SK-N-SH (cell line): ENCODE results near the gene ANKS1B. TPM values are rescaled to one million over a fixed set of nuclear protein-coding genes. Genes with fewer than 3 reads are reported as not detected.

Experiments used
- CTCF ChIA-PET: fragments of 300-600, 350-600 bp; formaldehyde crosslinking; extraction: SDS; loops from one replicate; lab custom pipeline; 2021; lab: Yijun Ruan, JAX
- POLR2A ChIA-PET: fragments of 350-600 bp; sonication (Branson Sonifier 250); formaldehyde crosslinking; extraction: SDS; loops from one replicate; lab custom pipeline; 2020; ENCODE audit warnings: antibody characterized with exemption, inconsistent platforms; lab: Yijun Ruan, JAX
- DNase-seq: peaks from one replicate; pipeline ENCODE4 v3.0.0; 2012
- H2AFZ ChIP-seq: fragments of 200-600 bp; sonication (generic); 2 replicates; pipeline ENCODE4 v1.8.1; 2016; ENCODE audit warnings: antibody characterized with exemption, mild to moderate bottlenecking, low read depth
- H3F3A ChIP-seq: fragments of 200-600 bp; sonication (generic); replicated peaks from 2 replicates; pipeline ENCODE3; 2016; ENCODE audit warnings: antibody characterized with exemption, mild to moderate bottlenecking; ENCODE audit not compliant: insufficient read depth
- H3K27ac ChIP-seq, 2 experiments: fragments of 200-500 bp in 1 of 2; fragments of 200-600 bp in 1 of 2; sonication (Bioruptor generic) in 1 of 2; sonication (generic), shearing (Covaris generic) in 1 of 2; 2 replicates each; pipeline versions ENCODE4 v1.5.1 to v1.6.1; 2014 to 2016; ENCODE audit warnings: low read depth in 2 of 2, inconsistent platforms in 1 of 2, low read length in 1 of 2, mild to moderate bottlenecking in 1 of 2, mixed read lengths in 1 of 2
- H3K27me3 ChIP-seq: fragments of 200-600 bp; sonication (generic), shearing (Covaris generic); 2 replicates; pipeline ENCODE4 v1.6.1; 2016; ENCODE audit warnings: mixed run types; ENCODE audit not compliant: insufficient read depth
- H3K36me3 ChIP-seq, 2 experiments: fragments of 200-500 bp in 1 of 2; fragments of 200-600 bp in 1 of 2; sonication (Bioruptor generic) in 1 of 2; sonication (generic) in 1 of 2; replicated peaks in 1 of 2; 2 replicates each; pipeline versions ENCODE3 to v1.5.1; 2014 to 2016; ENCODE audit warnings: low read length in 1 of 2, mild to moderate bottlenecking in 1 of 2; ENCODE audit not compliant: insufficient read depth in 2 of 2, control insufficient read depth in 1 of 2
- H3K4me1 ChIP-seq, 2 experiments: fragments of 200-500 bp in 1 of 2; fragments of 200-600 bp in 1 of 2; sonication (Bioruptor generic) in 1 of 2; sonication (generic), shearing (Covaris generic) in 1 of 2; 2 replicates each; pipeline versions ENCODE4 v1.5.1 to v1.6.1; 2014 to 2016; ENCODE audit warnings: low read depth in 1 of 2, low read length in 1 of 2, mixed run types in 1 of 2; ENCODE audit not compliant: insufficient read depth in 2 of 2, control insufficient read depth in 1 of 2
- H3K4me2 ChIP-seq: fragments of 200-600 bp; sonication (generic), shearing (Covaris generic); 2 replicates; pipeline ENCODE4 v1.6.1; 2017; ENCODE audit warnings: mixed run types
- H3K4me3 ChIP-seq, 2 experiments: fragments of 200-500 bp in 1 of 2; fragments of 200-600 bp in 1 of 2; sonication (Bioruptor generic) in 1 of 2; sonication (generic), shearing (Covaris generic) in 1 of 2; 2 replicates each; pipeline versions ENCODE4 v1.5.1 to v1.8.1; 2014 to 2016; ENCODE audit warnings: low read depth in 2 of 2, inconsistent platforms in 1 of 2, low read length in 1 of 2, mild to moderate bottlenecking in 1 of 2, mixed read lengths in 1 of 2, moderate library complexity in 1 of 2
- H3K79me2 ChIP-seq: fragments of 200-600 bp; sonication (generic); 2 replicates; pipeline ENCODE4 v1.8.1; 2017; ENCODE audit warnings: mild to moderate bottlenecking; ENCODE audit not compliant: insufficient read depth
- H3K9ac ChIP-seq: fragments of 200-600 bp; sonication (generic); 2 replicates; pipeline ENCODE4 v1.6.1; 2017; ENCODE audit warnings: mixed run types
- H3K9me2 ChIP-seq: fragments of 200-600 bp; sonication (generic); 2 replicates; pipeline ENCODE4 v1.6.1; 2017; ENCODE audit warnings: mixed run types
- H3K9me3 ChIP-seq: fragments of 200-600 bp; sonication (generic); 2 replicates; pipeline ENCODE4 v1.6.1; 2017; ENCODE audit warnings: mixed run types, mild to moderate bottlenecking, moderate library complexity
- H4K20me1 ChIP-seq: fragments of 200-600 bp; sonication (generic); 2 replicates; pipeline ENCODE4 v1.6.1; 2017; ENCODE audit warnings: mild to moderate bottlenecking, mixed run types; ENCODE audit not compliant: insufficient read depth
- CHD2 ChIP-seq: fragments of 150-350 bp; IDR thresholded peaks from 2 replicates; pipeline ENCODE4 v1.6.1; 2018; ENCODE audit warnings: low read length; ENCODE audit not compliant: partially characterized antibody
- FOXM1 ChIP-seq: IDR thresholded peaks from 2 replicates; pipeline ENCODE4 v1.4.0; 2012; ENCODE audit warnings: low read depth, mild to moderate bottlenecking
- JUND ChIP-seq: IDR thresholded peaks from 2 replicates; pipeline ENCODE4 v1.4.0; 2012
- MXI1 ChIP-seq: IDR thresholded peaks from 2 replicates; pipeline ENCODE4 v1.6.1; 2012; ENCODE audit warnings: mild to moderate bottlenecking, low read depth, low read length, improper control_type of control experiment
- NFIC ChIP-seq: IDR thresholded peaks from 2 replicates; pipeline ENCODE4 v1.4.0; 2012; ENCODE audit warnings: borderline replicate concordance
- POLR2AphosphoS5 ChIP-seq: IDR thresholded peaks from 2 replicates; pipeline ENCODE4 v1.6.1; 2012; ENCODE audit warnings: low read depth, low read length
- RCOR1 ChIP-seq: fragments of 150-350 bp; IDR thresholded peaks from 2 replicates; pipeline ENCODE4 v1.6.1; 2017; ENCODE audit warnings: antibody characterized with exemption, low read length
- RFX5 ChIP-seq: IDR thresholded peaks from 2 replicates; pipeline ENCODE4 v1.6.1; 2012; ENCODE audit warnings: mild to moderate bottlenecking, improper control_type of control experiment, low read length
- SMC3 ChIP-seq: IDR thresholded peaks from 2 replicates; pipeline ENCODE4 v1.6.1; 2012; ENCODE audit warnings: low read depth, low read length, improper control_type of control experiment
- TAF1 ChIP-seq: IDR thresholded peaks from 2 replicates; pipeline ENCODE4 v1.6.1; 2012; ENCODE audit warnings: low read depth, mild to moderate bottlenecking, low read length, moderate library complexity, borderline replicate concordance
- TEAD4 ChIP-seq: IDR thresholded peaks from 2 replicates; pipeline ENCODE4 v1.4.0; 2012; ENCODE audit warnings: mild to moderate bottlenecking, borderline replicate concordance; ENCODE audit not compliant: insufficient read depth
- YY1 ChIP-seq: IDR thresholded peaks from 2 replicates; pipeline ENCODE4 v1.4.0; 2012; ENCODE audit warnings: low read depth, mild to moderate bottlenecking
- WGBS: methylation state at CpG from one replicate; pipeline ENCODE4 v1.1.6; 2017; ENCODE audit warnings: low lambda C conversion rate; 5-methylcytosine and 5-hydroxymethylcytosine counted together
- polyA plus RNA-seq, 3 experiments: library from polyadenylated mRNA; depleted of rRNA; stranded (reverse); fragments of >200 nt; gene quantifications; 2 replicates each; pipeline ENCODE4 v1.2.3, GENCODE V29; 2012
- TF ChIP-seq, protein P1 (sequence below): fragments of 150-350 bp; IDR thresholded peaks from 2 replicates; pipeline ENCODE4 v1.6.1; 2017; ENCODE audit warnings: antibody characterized with exemption, low read length, low read depth, borderline replicate concordance
- TF ChIP-seq, protein P2 (sequence below): IDR thresholded peaks from 2 replicates; pipeline ENCODE4 v1.4.0; 2012; ENCODE audit warnings: low read depth, borderline replicate concordance
- TF ChIP-seq, protein P3 (sequence below): IDR thresholded peaks from 2 replicates; pipeline ENCODE4 v1.6.1; 2012; ENCODE audit warnings: mild to moderate bottlenecking, low read depth, low read length, moderate library complexity
- TF ChIP-seq, protein P4 (sequence below): IDR thresholded peaks from 2 replicates; pipeline ENCODE4 v1.4.0; 2012; ENCODE audit warnings: low read depth

ANKS1B gene
- polyA plus RNA-seq, 1 of the 3 experiments (the other 2 are of a cell fraction) = 1.8 TPM

DNA sequence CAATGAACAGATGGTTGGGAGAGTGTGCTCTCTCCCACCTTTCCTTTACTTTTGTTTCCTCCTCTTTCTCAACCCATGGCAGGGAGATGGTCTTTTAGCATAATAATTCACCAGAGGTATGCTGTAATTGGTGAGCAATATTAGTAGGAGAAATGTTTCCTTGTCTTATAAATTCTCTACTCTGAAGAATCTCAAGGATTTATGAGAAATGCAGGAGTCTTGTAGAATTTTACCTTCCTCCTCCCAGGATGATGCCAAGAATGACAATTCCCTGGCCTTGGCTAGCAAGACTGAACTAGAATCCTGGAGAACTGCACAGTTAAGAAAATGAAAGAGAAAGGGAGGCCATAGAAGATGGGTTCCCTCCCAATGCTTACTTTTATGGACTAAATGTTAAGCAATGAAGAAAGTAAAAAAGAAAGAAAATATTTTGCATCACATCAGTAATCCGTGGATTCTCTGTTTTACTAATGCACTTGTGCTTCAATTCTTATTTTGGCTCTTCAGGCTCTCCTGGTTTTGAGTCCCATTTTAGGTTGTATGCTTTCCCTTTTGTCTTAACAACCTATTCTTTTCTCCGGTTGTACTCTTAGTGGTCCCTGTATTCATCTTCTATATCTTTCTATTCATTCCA lies 530.1 kb downstream of the ANKS1B start:
- no peak overlapping the region for H3K27ac ChIP-seq
- no peak overlapping the region for H3K4me2 ChIP-seq
- no peaks in the 10 kb centered on the region for H3K36me3 ChIP-seq
- no peak overlapping the region for H3K4me3 ChIP-seq
- no peaks in the 10 kb centered on the region for H3K9me3 ChIP-seq
- H4K20me1 ChIP-seq = no peaks in the 10 kb centered on the region
- H2AFZ ChIP-seq = no peak overlapping the region
- DNase-seq = no peak
- H3K9me2 ChIP-seq = no peaks in the 10 kb centered on the region
- POLR2A ChIA-PET = no interaction called here
- 34% methylated on average over 2 of the region's 2 CpGs for WGBS
- no peak overlapping the region for H3K9ac ChIP-seq
- H3K4me1 ChIP-seq = no peaks in the 10 kb centered on the region; a peak in 2 of 4 replicates
- TF ChIP-seq TEAD4 = no peak
- TF ChIP-seq, protein P1, sequence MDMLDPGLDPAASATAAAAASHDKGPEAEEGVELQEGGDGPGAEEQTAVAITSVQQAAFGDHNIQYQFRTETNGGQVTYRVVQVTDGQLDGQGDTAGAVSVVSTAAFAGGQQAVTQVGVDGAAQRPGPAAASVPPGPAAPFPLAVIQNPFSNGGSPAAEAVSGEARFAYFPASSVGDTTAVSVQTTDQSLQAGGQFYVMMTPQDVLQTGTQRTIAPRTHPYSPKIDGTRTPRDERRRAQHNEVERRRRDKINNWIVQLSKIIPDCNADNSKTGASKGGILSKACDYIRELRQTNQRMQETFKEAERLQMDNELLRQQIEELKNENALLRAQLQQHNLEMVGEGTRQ = no peak
- TF ChIP-seq NFIC = no peak
- no peak for TF ChIP-seq TAF1
- no peak for TF ChIP-seq JUND
- TF ChIP-seq, protein P2, sequence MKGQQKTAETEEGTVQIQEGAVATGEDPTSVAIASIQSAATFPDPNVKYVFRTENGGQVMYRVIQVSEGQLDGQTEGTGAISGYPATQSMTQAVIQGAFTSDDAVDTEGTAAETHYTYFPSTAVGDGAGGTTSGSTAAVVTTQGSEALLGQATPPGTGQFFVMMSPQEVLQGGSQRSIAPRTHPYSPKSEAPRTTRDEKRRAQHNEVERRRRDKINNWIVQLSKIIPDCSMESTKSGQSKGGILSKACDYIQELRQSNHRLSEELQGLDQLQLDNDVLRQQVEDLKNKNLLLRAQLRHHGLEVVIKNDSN = no peak
- TF ChIP-seq POLR2AphosphoS5 = no peak
- TF ChIP-seq MXI1 = no peak
- TF ChIP-seq RCOR1 = no peak
- no peak for TF ChIP-seq RFX5
- TF ChIP-seq, protein P3, sequence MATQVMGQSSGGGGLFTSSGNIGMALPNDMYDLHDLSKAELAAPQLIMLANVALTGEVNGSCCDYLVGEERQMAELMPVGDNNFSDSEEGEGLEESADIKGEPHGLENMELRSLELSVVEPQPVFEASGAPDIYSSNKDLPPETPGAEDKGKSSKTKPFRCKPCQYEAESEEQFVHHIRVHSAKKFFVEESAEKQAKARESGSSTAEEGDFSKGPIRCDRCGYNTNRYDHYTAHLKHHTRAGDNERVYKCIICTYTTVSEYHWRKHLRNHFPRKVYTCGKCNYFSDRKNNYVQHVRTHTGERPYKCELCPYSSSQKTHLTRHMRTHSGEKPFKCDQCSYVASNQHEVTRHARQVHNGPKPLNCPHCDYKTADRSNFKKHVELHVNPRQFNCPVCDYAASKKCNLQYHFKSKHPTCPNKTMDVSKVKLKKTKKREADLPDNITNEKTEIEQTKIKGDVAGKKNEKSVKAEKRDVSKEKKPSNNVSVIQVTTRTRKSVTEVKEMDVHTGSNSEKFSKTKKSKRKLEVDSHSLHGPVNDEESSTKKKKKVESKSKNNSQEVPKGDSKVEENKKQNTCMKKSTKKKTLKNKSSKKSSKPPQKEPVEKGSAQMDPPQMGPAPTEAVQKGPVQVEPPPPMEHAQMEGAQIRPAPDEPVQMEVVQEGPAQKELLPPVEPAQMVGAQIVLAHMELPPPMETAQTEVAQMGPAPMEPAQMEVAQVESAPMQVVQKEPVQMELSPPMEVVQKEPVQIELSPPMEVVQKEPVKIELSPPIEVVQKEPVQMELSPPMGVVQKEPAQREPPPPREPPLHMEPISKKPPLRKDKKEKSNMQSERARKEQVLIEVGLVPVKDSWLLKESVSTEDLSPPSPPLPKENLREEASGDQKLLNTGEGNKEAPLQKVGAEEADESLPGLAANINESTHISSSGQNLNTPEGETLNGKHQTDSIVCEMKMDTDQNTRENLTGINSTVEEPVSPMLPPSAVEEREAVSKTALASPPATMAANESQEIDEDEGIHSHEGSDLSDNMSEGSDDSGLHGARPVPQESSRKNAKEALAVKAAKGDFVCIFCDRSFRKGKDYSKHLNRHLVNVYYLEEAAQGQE = no peak
- TF ChIP-seq FOXM1 = no peak
- no peak for TF ChIP-seq YY1
- TF ChIP-seq, protein P4, sequence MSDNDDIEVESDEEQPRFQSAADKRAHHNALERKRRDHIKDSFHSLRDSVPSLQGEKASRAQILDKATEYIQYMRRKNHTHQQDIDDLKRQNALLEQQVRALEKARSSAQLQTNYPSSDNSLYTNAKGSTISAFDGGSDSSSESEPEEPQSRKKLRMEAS = no peak
- no peak for TF ChIP-seq CHD2
- TF ChIP-seq SMC3 = no peak
- TF ChIP-seq, all 33 proteins: peak for 0
- CTCF ChIA-PET = no interaction called here
- H3F3A ChIP-seq = no peaks in the 10 kb centered on the region
- H3K27me3 ChIP-seq = no peaks in the 10 kb centered on the region
- H3K79me2 ChIP-seq = no peaks in the 10 kb centered on the region
